DND-41 (cell line): ENCODE data around the gene TCEANC2.

ENCODE experiments used
- ATAC-seq: fragments of 200-7000 bp; cut with Tn5 transposase; 3 replicates; pipeline ENCODE4 v1.9.1; 2021; ENCODE audit warnings: low read depth; ENCODE audit not compliant: insufficient read depth
- DNase-seq: peaks from one replicate; pipeline ENCODE4 v3.0.0-alpha.2; 2020
- H2AFZ ChIP-seq: 2 replicates; pipeline ENCODE4 v1.6.0; 2012; ENCODE audit warnings: low read depth, low read length
- H3K27ac ChIP-seq: 2 replicates; pipeline ENCODE4 v1.5.1; 2012; ENCODE audit warnings: low read length, inconsistent platforms
- H3K27me3 ChIP-seq: fragments of 200-600 bp; sonication (generic); 2 replicates; pipeline ENCODE4 v1.6.0; 2012; ENCODE audit warnings: low read length, mild to moderate bottlenecking, inconsistent platforms; ENCODE audit not compliant: insufficient read depth, poor library complexity
- H3K36me3 ChIP-seq: 2 replicates; pipeline ENCODE4 v1.5.1; 2012; ENCODE audit warnings: low read length, inconsistent platforms; ENCODE audit not compliant: insufficient read depth
- H3K4me1 ChIP-seq: 2 replicates; pipeline ENCODE4 v1.5.1; 2012; ENCODE audit warnings: mild to moderate bottlenecking, low read length; ENCODE audit not compliant: insufficient read depth
- H3K4me2 ChIP-seq: 2 replicates; pipeline ENCODE4 v1.6.0; 2012; ENCODE audit warnings: mild to moderate bottlenecking, moderate library complexity, low read length, inconsistent platforms; ENCODE audit not compliant: insufficient read depth
- H3K4me3 ChIP-seq, 2 experiments: fragments of 200-600 bp in 1 of 2; shearing (Covaris generic) in 1 of 2; 2 replicates each; pipeline ENCODE4 v1.5.1; 2012 to 2016; ENCODE audit warnings: inconsistent platforms in 2 of 2, low read length in 2 of 2, mild to moderate bottlenecking in 2 of 2, low read depth in 1 of 2, moderate library complexity in 1 of 2
- H3K79me2 ChIP-seq: 2 replicates; pipeline ENCODE4 v1.6.0; 2012; ENCODE audit warnings: low read length, inconsistent platforms; ENCODE audit not compliant: insufficient read depth
- H3K9ac ChIP-seq: 2 replicates; pipeline ENCODE4 v1.6.0; 2012; ENCODE audit warnings: low read depth, mild to moderate bottlenecking, inconsistent platforms, low read length, moderate library complexity
- H3K9me3 ChIP-seq: 2 replicates; pipeline ENCODE4 v1.5.1; 2012; ENCODE audit warnings: low read length, moderate library complexity, mild to moderate bottlenecking, inconsistent platforms; ENCODE audit not compliant: insufficient read depth, severe bottlenecking
- H4K20me1 ChIP-seq: 2 replicates; pipeline ENCODE4 v1.6.0; 2012; ENCODE audit warnings: low read length; ENCODE audit not compliant: insufficient read depth
- CTCF ChIP-seq: IDR thresholded peaks from 2 replicates; pipeline ENCODE4 v1.5.1; 2012; ENCODE audit warnings: borderline replicate concordance, low read length, moderate library complexity, mild to moderate bottlenecking; ENCODE audit not compliant: poor library complexity, severe bottlenecking; ENCODE audit errors: extremely low read depth
- EZH2 ChIP-seq: IDR thresholded peaks from 3 replicates; pipeline ENCODE4 v1.6.1; 2012; ENCODE audit warnings: borderline replicate concordance, low read depth, mild to moderate bottlenecking, moderate library complexity, low read length, inconsistent platforms; ENCODE audit not compliant: severe bottlenecking

Gene TCEANC2

DNA sequence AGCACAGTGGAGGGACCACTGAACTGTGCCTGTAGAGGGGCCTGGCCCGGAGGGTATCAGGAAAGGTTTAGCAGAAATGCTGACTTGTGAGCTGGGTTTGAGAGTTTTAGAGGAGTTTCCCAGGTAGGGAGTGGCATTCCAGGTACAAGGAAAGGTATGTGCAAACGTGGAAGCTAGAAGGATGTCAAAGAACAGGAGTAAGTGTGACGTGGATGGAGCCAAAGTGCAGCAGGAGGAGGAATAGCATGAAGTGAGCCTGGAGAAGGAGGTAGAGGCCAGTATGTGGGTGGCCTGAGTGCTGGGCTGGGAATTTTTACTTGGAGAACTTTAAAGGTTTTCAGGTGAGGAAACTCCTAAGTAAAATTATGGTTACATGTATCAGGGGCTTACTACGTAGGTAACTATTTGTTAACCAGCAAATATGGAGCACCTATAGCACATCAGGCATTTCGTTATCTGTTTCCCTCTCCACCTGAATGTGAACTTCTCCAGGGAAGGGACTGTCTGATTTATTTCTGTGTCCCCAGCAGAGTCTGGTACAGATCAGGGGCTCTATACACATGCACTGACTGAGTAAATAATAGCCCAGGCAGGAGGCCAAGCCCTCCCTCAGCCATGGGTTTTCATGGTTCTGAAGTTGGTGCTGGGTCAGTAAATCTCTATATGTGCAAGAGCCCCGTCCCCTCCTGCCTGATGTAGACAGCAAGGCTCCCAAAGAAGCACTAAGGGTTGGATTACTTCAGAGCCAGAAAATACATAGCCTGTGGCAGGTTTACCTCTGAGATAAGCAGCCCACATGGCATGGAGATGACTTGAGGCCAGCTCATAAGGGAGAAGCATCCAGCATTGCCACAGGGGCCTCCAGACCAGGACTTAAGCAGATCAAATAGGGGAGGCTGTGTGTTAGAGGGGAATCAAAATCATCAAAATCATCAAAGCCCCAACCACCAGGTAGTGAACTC, 56.0 kb downstream of the TCEANC2 start:
- Histone ChIP-seq H3K27ac (no peak overlapping the region), H3K4me3 (no peak overlapping the region), H3K9me3 (no peaks in the 10 kb centered on the region), H3K36me3 (no peaks in the 10 kb centered on the region), H3K4me2 (no peak overlapping the region), H3K79me2 (no peaks in the 10 kb centered on the region), H3K27me3 (no peaks in the 10 kb centered on the region), H3K9ac (no peak overlapping the region), H3K4me1 (no peaks in the 10 kb centered on the region), H2AFZ (no peak overlapping the region), H4K20me1 (no peaks in the 10 kb centered on the region)
- DNase-seq, result no peak
- ATAC-seq, result no peak
- TF ChIP-seq EZH2, result no peak
- no peak for TF ChIP-seq CTCF

DNA sequence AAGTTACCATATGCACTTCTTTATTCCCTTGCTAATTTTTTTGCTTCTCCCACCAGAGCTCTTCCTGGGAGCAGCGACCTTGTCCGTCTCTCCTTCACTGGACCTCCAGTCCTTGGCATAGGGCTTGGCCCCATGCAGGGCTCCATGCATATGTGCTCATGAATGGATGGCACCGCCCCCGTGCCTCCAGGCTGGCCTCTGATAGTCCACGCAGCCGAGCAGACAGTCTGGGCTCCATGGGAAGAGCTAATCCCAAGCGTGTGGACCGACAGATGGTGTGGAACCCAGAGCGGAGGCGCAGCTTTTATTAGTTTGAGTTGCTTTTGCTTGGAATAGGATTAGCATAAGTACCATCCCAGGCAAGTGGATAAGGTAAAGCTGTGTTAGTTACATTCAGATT, 57.6 kb downstream of the TCEANC2 start:
- Histone ChIP-seq H3K36me3 (no peaks in the 10 kb centered on the region), H3K9ac (no peak overlapping the region), H3K9me3 (no peaks in the 10 kb centered on the region), H3K27me3 (no peaks in the 10 kb centered on the region), H3K79me2 (no peaks in the 10 kb centered on the region), H3K4me2 (no peak overlapping the region), H3K4me1 (no peaks in the 10 kb centered on the region), H2AFZ (no peak overlapping the region), H3K4me3 (no peak overlapping the region), H4K20me1 (no peaks in the 10 kb centered on the region), H3K27ac (no peak overlapping the region)
- DNase-seq, result no peak
- ATAC-seq, result no peak
- TF ChIP-seq EZH2, result no peak

DNA sequence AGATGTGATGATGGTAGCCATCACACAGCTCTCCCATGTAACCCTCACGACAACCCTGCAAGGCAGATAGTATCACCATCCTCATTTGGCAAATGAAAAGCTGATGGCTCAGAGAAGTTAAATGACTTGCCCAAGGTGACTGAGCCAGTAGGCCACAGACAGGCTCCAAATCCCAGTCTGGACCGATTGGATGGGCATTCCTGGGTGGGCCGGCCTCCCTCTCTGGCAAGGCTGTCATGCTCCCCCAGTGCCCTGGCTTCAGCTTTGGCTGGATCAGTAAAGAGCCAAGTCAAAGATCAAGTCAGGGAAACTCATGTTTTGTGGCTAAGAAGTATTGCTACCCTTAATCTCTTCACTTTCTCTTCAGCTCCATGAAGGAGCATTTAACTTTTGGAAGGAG, 58.2 kb downstream of the TCEANC2 start:
- H3K4me1 ChIP-seq, result no peaks in the 10 kb centered on the region
- H4K20me1 ChIP-seq, result no peaks in the 10 kb centered on the region
- no peaks in the 10 kb centered on the region for H3K79me2 ChIP-seq
- no peaks in the 10 kb centered on the region for H3K36me3 ChIP-seq
- DNase-seq (no peak), ATAC-seq (no peak)
- H3K27ac ChIP-seq, result no peak overlapping the region
- no peak overlapping the region for H2AFZ ChIP-seq
- H3K4me2 ChIP-seq, result no peak overlapping the region
- no peak overlapping the region for H3K4me3 ChIP-seq
- H3K9ac ChIP-seq, result no peak overlapping the region
- TF ChIP-seq CTCF (no peak), EZH2 (no peak)
- no peaks in the 10 kb centered on the region for H3K27me3 ChIP-seq
- H3K9me3 ChIP-seq, result no peaks in the 10 kb centered on the region

DNA sequence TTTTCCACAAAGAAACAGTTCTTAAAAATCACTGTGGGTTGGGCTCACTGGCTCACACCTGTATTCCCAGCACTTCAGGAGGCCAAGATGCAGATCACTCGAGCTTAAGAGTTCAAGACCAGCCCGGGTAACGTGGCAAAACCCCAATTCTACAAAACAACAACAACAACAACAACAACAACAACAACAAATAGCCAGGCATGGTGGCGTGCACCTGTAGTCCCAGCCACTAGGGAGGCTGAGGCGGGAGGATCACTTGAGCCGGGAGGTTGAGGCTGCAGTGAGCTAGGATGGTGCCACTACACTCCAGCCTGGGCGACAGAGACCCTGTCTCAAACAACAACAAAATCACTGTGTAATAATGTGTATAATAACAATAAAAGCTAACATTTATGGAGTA, 58.6 kb downstream of the TCEANC2 start:
- DNase-seq, result no peak
- ATAC-seq, result no peak
- H3K9me3 ChIP-seq, result no peaks in the 10 kb centered on the region
- no peaks in the 10 kb centered on the region for H3K36me3 ChIP-seq
- no peak overlapping the region for H3K4me2 ChIP-seq
- no peaks in the 10 kb centered on the region for H3K4me1 ChIP-seq
- TF ChIP-seq EZH2, result no peak
- TF ChIP-seq CTCF, result no peak
- no peak overlapping the region for H3K27ac ChIP-seq
- H3K79me2 ChIP-seq, result no peaks in the 10 kb centered on the region
- H4K20me1 ChIP-seq, result no peaks in the 10 kb centered on the region
- no peak overlapping the region for H3K9ac ChIP-seq
- H2AFZ ChIP-seq, result no peak overlapping the region
- H3K4me3 ChIP-seq, result no peak overlapping the region
- no peaks in the 10 kb centered on the region for H3K27me3 ChIP-seq
